Mesodermal cell (in vitro differentiated cells): ENCODE measurements around the gene SMARCE1.

ENCODE experiments used
- H3K27ac ChIP-seq: 2 replicates; pipeline ENCODE4 v1.7.0; 2013; ENCODE audit warnings: mild to moderate bottlenecking, low read depth, low read length, moderate library complexity; ENCODE audit not compliant: severe bottlenecking
- H3K36me3 ChIP-seq: 2 replicates; pipeline ENCODE4 v1.7.1; 2013; ENCODE audit warnings: mild to moderate bottlenecking, low read length, moderate library complexity; ENCODE audit not compliant: control insufficient read depth, insufficient read depth
- H3K4me1 ChIP-seq: one replicate; pipeline ENCODE4 v1.7.1; 2013; ENCODE audit warnings: mild to moderate bottlenecking, low read length; ENCODE audit not compliant: insufficient read depth, control insufficient read depth, poor library complexity, severe bottlenecking
- H3K4me3 ChIP-seq: 2 replicates; pipeline ENCODE4 v1.7.0; 2013; ENCODE audit warnings: low read length, control low read depth, mild to moderate bottlenecking; ENCODE audit not compliant: insufficient read depth, poor library complexity, severe bottlenecking; ENCODE audit errors: extremely low read depth
- H3K9me3 ChIP-seq: 2 replicates; pipeline ENCODE4 v1.7.1; 2013; ENCODE audit warnings: mild to moderate bottlenecking, low read length, moderate library complexity; ENCODE audit not compliant: control insufficient read depth
- WGBS, 2 experiments: methylation state at CpG; one replicate each; pipeline ENCODE4 v1.1.5; 2013; ENCODE audit warnings: missing lambda C conversion rate in 2 of 2; ENCODE audit not compliant: insufficient coverage in 2 of 2; 5-methylcytosine and 5-hydroxymethylcytosine counted together

Gene SMARCE1

GRCh38 chr17:40611840-40612474 lies 35.7 kb downstream of the SMARCE1 start:
- Histone ChIP-seq H3K4me1 (peaks cover under 1% of the 10 kb centered on the region), H3K9me3 (no peaks in the 10 kb centered on the region), H3K27ac (no peak overlapping the region), H3K36me3 (no peaks in the 10 kb centered on the region), H3K4me3 (no peak overlapping the region)
- 84 to 96% methylated on average over 2 to 3 of the region's 7 CpGs for WGBS, 2 experiments

GRCh38 chr17:40610359-40610758 lies 37.3 kb downstream of the SMARCE1 start:
- no peak overlapping the region for H3K4me3 ChIP-seq
- peaks cover 3% of the 10 kb centered on the region for H3K4me1 ChIP-seq
- 75 to 86% methylated on average over 1 of the region's 2 CpGs for WGBS, 2 experiments
- H3K36me3 ChIP-seq = no peaks in the 10 kb centered on the region
- no peaks in the 10 kb centered on the region for H3K9me3 ChIP-seq
- no peak overlapping the region for H3K27ac ChIP-seq

GRCh38 chr17:40608061-40608581 lies 39.5 kb downstream of the SMARCE1 start:
- Histone ChIP-seq H3K4me1 (peaks cover 3% of the 10 kb centered on the region), H3K36me3 (no peaks in the 10 kb centered on the region), H3K27ac (no peak overlapping the region), H3K9me3 (no peaks in the 10 kb centered on the region), H3K4me3 (no peak overlapping the region)
- WGBS, 2 experiments = 87 to 93% methylated on average over 5 of the region's 6 CpGs

- 83 to 85% methylated on average over 2 to 4 of the region's 5 CpGs for WGBS, 2 experiments
Observed at GRCh38 chr17:40607641-40608040, 40.0 kb downstream of the SMARCE1 start.

GRCh38 chr17:40606548-40607353 lies 40.9 kb downstream of the SMARCE1 start:
- Histone ChIP-seq H3K9me3 (no peaks in the 10 kb centered on the region), H3K27ac (no peak overlapping the region), H3K36me3 (no peaks in the 10 kb centered on the region), H3K4me3 (no peak overlapping the region), H3K4me1 (peaks cover 8% of the 10 kb centered on the region)
- WGBS, 2 experiments = 60 to 77% methylated on average over 5 to 6 of the region's 10 CpGs

More at GRCh38 chr17:40607641-40608040, 40.0 kb downstream of the SMARCE1 start:
- Histone ChIP-seq H3K9me3 (no peaks in the 10 kb centered on the region), H3K36me3 (no peaks in the 10 kb centered on the region), H3K4me3 (no peak overlapping the region), H3K27ac (no peak overlapping the region), H3K4me1 (peaks cover 5% of the 10 kb centered on the region)

- no peaks in the 10 kb centered on the region for H3K36me3 ChIP-seq
- H3K27ac ChIP-seq = no peak overlapping the region
- H3K4me1 ChIP-seq = peaks cover 8% of the 10 kb centered on the region
- WGBS, 2 experiments = 85 to 95% methylated on average over 4 to 5 of the region's 6 CpGs
- no peak overlapping the region for H3K4me3 ChIP-seq
- H3K9me3 ChIP-seq = no peaks in the 10 kb centered on the region
Observed at GRCh38 chr17:40605306-40605705, 42.3 kb downstream of the SMARCE1 start.

- no peaks in the 10 kb centered on the region for H3K36me3 ChIP-seq
- WGBS, 2 experiments = 97 to 100% methylated on average over 3 to 7 of the region's 8 CpGs
- no peak overlapping the region for H3K4me3 ChIP-seq
- peaks cover 8% of the 10 kb centered on the region for H3K4me1 ChIP-seq
- no peak overlapping the region for H3K27ac ChIP-seq
- no peaks in the 10 kb centered on the region for H3K9me3 ChIP-seq
Observed at GRCh38 chr17:40604327-40605080, 43.1 kb downstream of the SMARCE1 start.

- peak overlapping the region; percentile 43 for H3K27ac ChIP-seq
- 91% methylated on average over 17 to 20 of the region's 22 CpGs for WGBS, 2 experiments
Observed at GRCh38 chr17:40602445-40603443, 44.9 kb downstream of the SMARCE1 start.

GRCh38 chr17:40600486-40601046 lies 47.1 kb downstream of the SMARCE1 start:
- H3K9me3 ChIP-seq = peaks cover 5% of the 10 kb centered on the region
- H3K27ac ChIP-seq = no peak overlapping the region
- peaks cover 5% of the 10 kb centered on the region for H3K4me1 ChIP-seq
- H3K4me3 ChIP-seq = no peak overlapping the region
- WGBS, 2 experiments = 81 to 100% methylated on average over 1 to 4 of the region's 8 CpGs
- no peaks in the 10 kb centered on the region for H3K36me3 ChIP-seq

More at GRCh38 chr17:40602445-40603443, 44.9 kb downstream of the SMARCE1 start:
- H3K9me3 ChIP-seq = no peaks in the 10 kb centered on the region
- H3K36me3 ChIP-seq = no peaks in the 10 kb centered on the region
- H3K4me1 ChIP-seq = peaks cover 8% of the 10 kb centered on the region
- no peak overlapping the region for H3K4me3 ChIP-seq
